Subcutaneous abdominal adipose tissue (tissue), 5 donors: ENCODE results near the gene KAZN.

Experiments
- H3K27ac ChIP-seq: one replicate; pipeline ENCODE4 v1.7.0; 2013; ENCODE audit warnings: low read depth, mild to moderate bottlenecking, inconsistent platforms, low read length, moderate library complexity
- H3K27me3 ChIP-seq, 5 donors: one replicate each; pipeline ENCODE4 v1.7.0; 2013; ENCODE audit warnings: low read length in 5 of 5, inconsistent platforms in 1 of 5; ENCODE audit not compliant: control insufficient read depth in 5 of 5, insufficient read depth in 4 of 5
- H3K36me3 ChIP-seq, 5 donors: one replicate each; pipeline ENCODE4 v1.7.0; 2013; ENCODE audit warnings: low read length in 5 of 5; ENCODE audit not compliant: control insufficient read depth in 5 of 5, insufficient read depth in 5 of 5
- H3K4me1 ChIP-seq, 5 donors: one replicate each; pipeline ENCODE4 v1.7.0; 2013; ENCODE audit warnings: low read length in 5 of 5, mild to moderate bottlenecking in 3 of 5, moderate library complexity in 1 of 5; ENCODE audit not compliant: control insufficient read depth in 5 of 5, insufficient read depth in 5 of 5
- H3K4me3 ChIP-seq, 5 donors: one replicate each; pipeline ENCODE4 v1.7.0; 2013; ENCODE audit warnings: low read length in 5 of 5, low read depth in 1 of 5
- H3K9ac ChIP-seq, 5 donors: one replicate each; pipeline ENCODE4 v1.7.0; 2013; ENCODE audit warnings: low read length in 5 of 5, mild to moderate bottlenecking in 4 of 5, moderate library complexity in 3 of 5
- H3K9me3 ChIP-seq, 5 donors: one replicate each; pipeline ENCODE4 v1.7.0; 2013; ENCODE audit warnings: low read length in 5 of 5; ENCODE audit not compliant: control insufficient read depth in 5 of 5
- donor health status: healthy.
- donor health status: healthy.
- donor health status: healthy.
- donor health status: healthy.
- donor health status: healthy.

KAZN gene

GRCh38 chr1:14598498-14599182 is at the start of gene KAZN:
TSS of gene KAZN (plus strand) at chr1:14598685.
- Histone ChIP-seq H3K9me3 (no peaks in the 10 kb centered on the region), H3K36me3 (no peaks in the 10 kb centered on the region), H3K27ac (no peak within 1 kb of the TSS), H3K4me1 (peaks cover 0 to 26% (median 17%) of the 10 kb centered on the region in 5 donors), H3K4me3 (peak within 1 kb of the TSS; percentile 48 to 54 (median 51)), H3K9ac (no peak within 1 kb of the TSS), H3K27me3 (peaks cover 28 to 47% (median 36%) of the 10 kb centered on the region in 5 donors)

- peaks cover 0 to 5% (median 0%) of the 10 kb centered on the region in 5 donors for H3K9me3 ChIP-seq
- no peak overlapping the region for H3K27ac ChIP-seq
- no peak overlapping the region for H3K4me3 ChIP-seq
- H3K27me3 ChIP-seq = peaks cover 0 to 4% (median 0%) of the 10 kb centered on the region in 5 donors
- H3K4me1 ChIP-seq = peaks cover 0 to 37% (median 23%) of the 10 kb centered on the region in 5 donors
- no peaks in the 10 kb centered on the region for H3K36me3 ChIP-seq
- H3K9ac ChIP-seq = no peak overlapping the region
These were observed 48.4 kb upstream of the KAZN start for GRCh38 chr1:14549897-14550620.

- H3K36me3 ChIP-seq = no peaks in the 10 kb centered on the region
- H3K4me3 ChIP-seq = no peak overlapping the region
- H3K9me3 ChIP-seq = no peaks in the 10 kb centered on the region
- H3K27me3 ChIP-seq = peaks cover 0 to 4% (median 0%) of the 10 kb centered on the region in 5 donors
- H3K9ac ChIP-seq = no peak overlapping the region
- peaks cover 0 to 45% (median 23%) of the 10 kb centered on the region in 5 donors for H3K4me1 ChIP-seq
- no peak overlapping the region for H3K27ac ChIP-seq
These were observed 47.1 kb upstream of the KAZN start for GRCh38 chr1:14551386-14551785.

GRCh38 chr1:14552246-14552965 is 46.1 kb upstream of the KAZN start:
- Histone ChIP-seq H3K27ac (peak overlapping the region; percentile 69), H3K4me1 (peaks cover 0 to 45% (median 23%) of the 10 kb centered on the region in 5 donors), H3K4me3 (no peak overlapping the region), H3K27me3 (peaks cover 0 to 4% (median 0%) of the 10 kb centered on the region in 5 donors), H3K36me3 (no peaks in the 10 kb centered on the region), H3K9ac (no peak overlapping the region), H3K9me3 (no peaks in the 10 kb centered on the region)

- peak overlapping the region; percentile 69 for H3K27ac ChIP-seq
- H3K9ac ChIP-seq = no peak overlapping the region
- no peaks in the 10 kb centered on the region for H3K36me3 ChIP-seq
- no peak overlapping the region for H3K4me3 ChIP-seq
- peaks cover 0 to 4% (median 0%) of the 10 kb centered on the region in 5 donors for H3K27me3 ChIP-seq
- peaks cover 0 to 42% (median 23%) of the 10 kb centered on the region in 5 donors for H3K4me1 ChIP-seq
- H3K9me3 ChIP-seq = no peaks in the 10 kb centered on the region
These were observed 44.8 kb upstream of the KAZN start for GRCh38 chr1:14553711-14554110.

GRCh38 chr1:14555091-14555490 is 43.4 kb upstream of the KAZN start:
- Histone ChIP-seq H3K9ac (no peak overlapping the region), H3K4me3 (no peak overlapping the region), H3K4me1 (peaks cover 0 to 40% (median 23%) of the 10 kb centered on the region in 5 donors)

GRCh38 chr1:14561014-14561693 is 37.3 kb upstream of the KAZN start:
- H3K27me3 ChIP-seq = no peaks in the 10 kb centered on the region
- H3K4me3 ChIP-seq = no peak overlapping the region
- no peaks in the 10 kb centered on the region for H3K36me3 ChIP-seq
- H3K9me3 ChIP-seq = peaks cover 0 to 5% (median 3%) of the 10 kb centered on the region in 5 donors
- H3K27ac ChIP-seq = no peak overlapping the region
- no peaks in the 10 kb centered on the region for H3K4me1 ChIP-seq
- no peak overlapping the region for H3K9ac ChIP-seq

More at GRCh38 chr1:14555091-14555490, 43.4 kb upstream of the KAZN start:
- no peaks in the 10 kb centered on the region for H3K36me3 ChIP-seq
- peaks cover 0 to 4% (median 0%) of the 10 kb centered on the region in 5 donors for H3K27me3 ChIP-seq
- no peaks in the 10 kb centered on the region for H3K9me3 ChIP-seq
- H3K27ac ChIP-seq = peak overlapping the region; percentile 63

- Histone ChIP-seq H3K27me3 (no peaks in the 10 kb centered on the region), H3K9me3 (peaks cover 0 to 12% (median 8%) of the 10 kb centered on the region in 5 donors), H3K36me3 (no peaks in the 10 kb centered on the region), H3K4me3 (no peak overlapping the region), H3K27ac (no peak overlapping the region), H3K9ac (no peak overlapping the region), H3K4me1 (no peaks in the 10 kb centered on the region)
These were observed 33.4 kb upstream of the KAZN start for GRCh38 chr1:14565090-14565489.

GRCh38 chr1:14567056-14567455 is 31.4 kb upstream of the KAZN start:
- no peaks in the 10 kb centered on the region for H3K27me3 ChIP-seq

More at GRCh38 chr1:14567056-14567455, 31.4 kb upstream of the KAZN start:
- no peaks in the 10 kb centered on the region for H3K36me3 ChIP-seq
- H3K9me3 ChIP-seq = peaks cover 0 to 12% (median 8%) of the 10 kb centered on the region in 5 donors
- no peak overlapping the region for H3K27ac ChIP-seq
- no peaks in the 10 kb centered on the region for H3K4me1 ChIP-seq
- H3K4me3 ChIP-seq = no peak overlapping the region
- H3K9ac ChIP-seq = no peak overlapping the region
